GM10266 (cell line): ENCODE results near the gene ZNF583.
A peak's percentile ranks its signal among the peaks of the same experiment; 100 is the strongest.

ENCODE experiments used
- DNase-seq: peaks from one replicate; pipeline ENCODE4 v3.0.0; 2012; ENCODE audit errors: extremely low spot score
- TF ChIP-seq, protein P1 (sequence below): IDR thresholded peaks from 2 replicates; pipeline ENCODE4 v1.5.1; 2012; ENCODE audit warnings: mild to moderate bottlenecking, low read depth; ENCODE audit not compliant: control insufficient read depth, insufficient read depth; ENCODE audit errors: missing control alignments

ZNF583 gene

DNA sequence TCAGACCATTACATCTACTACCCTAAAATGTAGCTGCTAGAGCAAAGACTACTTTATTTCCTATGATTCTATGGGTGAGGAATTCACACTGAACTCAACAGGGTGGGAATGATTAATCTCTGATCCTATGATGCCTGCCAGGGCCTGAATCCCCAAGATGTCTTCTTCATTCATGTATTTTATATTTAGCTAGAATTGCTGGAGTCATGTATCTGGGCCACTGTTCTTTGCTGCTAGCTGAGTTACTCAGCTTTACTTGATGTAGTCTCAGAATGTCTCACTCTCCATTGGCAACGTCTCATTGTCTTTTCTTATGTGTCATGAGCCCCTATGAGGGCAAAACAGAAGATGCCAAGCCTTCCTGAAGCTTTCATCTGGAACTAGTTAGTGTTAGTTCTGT lies 31.9 kb upstream of the ZNF583 start:
- no peak for DNase-seq
- TF ChIP-seq, protein P1, sequence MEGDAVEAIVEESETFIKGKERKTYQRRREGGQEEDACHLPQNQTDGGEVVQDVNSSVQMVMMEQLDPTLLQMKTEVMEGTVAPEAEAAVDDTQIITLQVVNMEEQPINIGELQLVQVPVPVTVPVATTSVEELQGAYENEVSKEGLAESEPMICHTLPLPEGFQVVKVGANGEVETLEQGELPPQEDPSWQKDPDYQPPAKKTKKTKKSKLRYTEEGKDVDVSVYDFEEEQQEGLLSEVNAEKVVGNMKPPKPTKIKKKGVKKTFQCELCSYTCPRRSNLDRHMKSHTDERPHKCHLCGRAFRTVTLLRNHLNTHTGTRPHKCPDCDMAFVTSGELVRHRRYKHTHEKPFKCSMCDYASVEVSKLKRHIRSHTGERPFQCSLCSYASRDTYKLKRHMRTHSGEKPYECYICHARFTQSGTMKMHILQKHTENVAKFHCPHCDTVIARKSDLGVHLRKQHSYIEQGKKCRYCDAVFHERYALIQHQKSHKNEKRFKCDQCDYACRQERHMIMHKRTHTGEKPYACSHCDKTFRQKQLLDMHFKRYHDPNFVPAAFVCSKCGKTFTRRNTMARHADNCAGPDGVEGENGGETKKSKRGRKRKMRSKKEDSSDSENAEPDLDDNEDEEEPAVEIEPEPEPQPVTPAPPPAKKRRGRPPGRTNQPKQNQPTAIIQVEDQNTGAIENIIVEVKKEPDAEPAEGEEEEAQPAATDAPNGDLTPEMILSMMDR = no peak

DNA sequence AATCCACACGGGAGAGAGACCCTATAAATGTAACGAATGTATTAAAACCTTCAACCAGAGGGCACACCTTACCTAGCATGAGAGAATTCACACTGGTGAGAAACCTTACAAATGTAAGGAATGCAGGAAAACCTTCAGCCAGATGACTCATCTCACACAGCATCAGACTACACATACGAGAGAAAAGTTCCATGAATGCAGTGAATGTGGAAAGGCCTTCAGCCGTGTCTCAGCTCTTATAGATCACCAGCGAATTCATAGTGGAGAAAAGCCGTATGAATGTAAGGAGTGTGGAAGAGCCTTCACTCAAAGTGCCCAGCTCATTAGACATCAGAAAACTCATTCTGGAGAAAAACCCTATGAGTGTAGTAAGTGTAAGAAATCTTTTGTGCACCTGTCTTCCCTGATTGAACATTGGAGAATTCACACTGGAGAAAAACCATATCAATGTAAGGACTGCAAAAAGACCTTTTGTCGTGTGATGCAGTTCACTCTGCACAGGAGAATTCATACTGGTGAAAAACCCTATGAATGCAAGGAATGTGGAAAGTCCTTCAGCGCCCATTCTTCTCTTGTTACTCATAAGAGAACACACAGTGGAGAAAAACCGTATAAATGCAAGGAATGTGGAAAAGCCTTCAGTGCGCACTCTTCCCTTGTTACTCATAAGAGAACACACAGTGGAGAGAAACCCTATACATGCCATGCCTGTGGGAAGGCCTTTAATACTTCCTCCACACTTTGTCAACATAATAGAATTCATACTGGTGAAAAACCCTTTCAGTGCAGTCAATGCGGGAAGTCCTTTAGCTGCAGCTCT lies 26.8 kb upstream of the ZNF583 start:
- DNase-seq = no peak
- TF ChIP-seq, protein P1 = no peak

DNA sequence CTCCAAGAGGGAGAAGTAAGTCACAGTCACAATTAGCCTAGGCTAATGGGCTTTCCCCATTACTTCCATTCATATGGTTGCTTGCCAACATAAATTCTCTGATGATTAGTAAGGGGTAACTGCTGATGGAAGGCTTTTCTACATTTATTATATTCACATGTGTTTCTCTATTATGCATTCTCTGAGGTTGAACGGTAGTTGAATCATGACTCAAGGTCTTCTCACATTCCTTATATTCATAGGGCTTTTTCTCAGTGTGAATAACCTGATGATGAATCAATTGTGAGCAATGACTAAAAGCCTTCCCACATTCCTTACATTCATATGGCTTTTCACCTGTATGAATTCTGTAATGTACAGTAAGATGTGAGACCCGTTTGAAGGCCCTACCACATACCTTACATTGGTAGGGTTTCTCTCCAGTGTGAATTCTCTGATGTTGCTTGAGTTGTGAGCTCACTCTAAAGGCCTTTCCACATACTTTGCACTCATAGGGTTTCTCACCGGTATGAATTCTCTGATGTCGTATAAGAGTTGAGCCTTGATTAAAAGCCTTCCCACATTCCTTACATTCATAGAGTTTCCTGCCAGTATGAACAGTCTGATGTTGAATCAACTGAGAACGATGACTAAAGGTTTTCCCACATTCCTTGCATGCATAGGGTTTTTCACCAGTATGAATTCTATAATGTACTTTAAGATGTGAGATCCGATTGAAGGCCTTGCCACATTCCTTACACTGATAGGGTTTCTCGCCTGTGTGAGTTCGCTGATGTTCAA lies 20.1 kb upstream of the ZNF583 start:
- TF ChIP-seq, protein P1 = no peak
- no peak for DNase-seq

DNA sequence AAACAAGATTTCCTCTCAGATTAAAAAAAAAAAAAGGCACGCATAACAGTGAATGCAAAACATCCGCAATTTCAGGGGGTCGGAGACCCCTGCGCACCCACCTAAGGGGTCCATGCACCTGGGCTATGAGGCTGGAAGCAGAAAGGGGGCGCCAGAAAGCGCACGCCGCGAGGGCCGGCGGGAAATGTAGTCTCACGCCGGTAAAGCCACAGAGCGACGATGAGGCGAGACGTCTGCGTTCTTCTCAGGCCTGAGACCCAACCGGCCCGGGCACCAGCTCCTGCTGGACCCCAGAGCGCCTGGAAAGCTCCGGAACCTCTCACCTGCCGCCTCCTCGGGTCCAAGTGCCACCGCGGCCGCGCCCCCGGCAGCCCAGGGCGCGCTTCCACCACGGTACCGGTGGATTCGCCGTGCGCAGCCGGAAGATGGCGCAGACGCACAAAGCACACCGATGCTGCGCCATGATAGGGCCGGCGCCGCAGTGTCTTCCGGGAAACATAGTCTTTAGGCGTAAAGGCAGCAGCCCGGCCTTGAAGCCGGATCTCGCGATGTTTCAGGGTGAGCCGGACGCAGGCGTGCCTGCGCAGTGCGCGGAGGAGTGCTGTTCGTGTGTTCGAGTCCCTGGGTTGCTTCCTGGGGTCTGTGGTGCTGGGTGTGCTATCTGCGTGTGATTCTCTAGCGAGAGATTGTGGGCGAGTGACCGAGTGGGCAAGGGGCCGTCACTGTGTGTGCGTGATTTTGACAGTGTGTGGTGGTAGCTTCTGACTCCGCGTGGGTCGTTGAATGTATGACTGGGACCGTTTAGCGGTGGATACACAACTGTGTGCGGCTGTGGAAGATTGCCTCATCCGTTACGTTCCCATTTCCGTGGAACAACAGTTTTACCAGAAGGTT lies 10.8 kb upstream of the ZNF583 start, which contains the start of gene ZNF582:
Gene ZNF582 (minus strand): TSS at position 416 of the 894 bp plus-strand sequence. CDS start 1,782 bp downstream, outside the sequence.
- peak; percentile 86 for DNase-seq
- TF ChIP-seq, protein P1 = peak; percentile 70

DNA sequence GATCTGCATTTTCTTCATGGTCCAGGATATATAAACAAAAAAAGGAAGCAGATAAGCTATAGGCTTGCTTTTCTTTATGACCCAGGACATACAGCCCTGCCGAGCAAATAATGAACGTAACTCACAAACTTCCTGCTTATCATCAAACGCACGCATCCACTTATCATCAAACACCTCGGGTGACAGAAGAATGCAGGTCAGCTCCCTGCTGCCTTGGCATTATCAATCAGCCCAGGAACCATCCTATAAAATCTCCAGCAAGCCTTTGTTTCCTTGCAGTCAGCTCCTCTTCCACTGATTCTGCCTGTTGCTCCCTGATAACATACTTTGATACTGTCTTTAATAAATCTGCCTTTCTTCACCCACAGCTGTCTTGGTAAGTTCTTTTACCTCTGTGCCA lies 5.3 kb upstream of the ZNF583 start:
- no peak for DNase-seq
- TF ChIP-seq, protein P1 = no peak

DNA sequence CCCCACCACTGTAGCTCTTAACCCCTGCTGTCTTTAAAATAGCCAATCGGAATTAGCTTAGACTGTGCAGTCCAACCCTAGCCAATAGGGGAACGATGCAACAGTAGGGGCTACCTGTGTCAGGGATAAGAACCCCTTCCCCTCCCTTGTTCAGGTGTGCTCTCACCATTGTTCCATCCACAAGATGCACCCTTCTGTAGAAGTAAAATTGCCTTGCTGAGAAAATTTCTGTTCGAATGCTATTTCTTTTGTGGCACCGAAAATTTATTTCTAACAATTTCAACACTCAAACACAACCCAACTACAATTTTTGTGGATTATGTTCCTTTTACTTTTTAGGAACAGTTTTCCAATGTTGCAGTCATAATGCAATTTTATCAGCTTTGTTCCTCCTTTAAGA lies 3.6 kb upstream of the ZNF583 start:
- TF ChIP-seq, protein P1 = no peak
- no peak for DNase-seq
